Thyroid gland (tissue), 4 donors: ENCODE data around the gene NEURL4. TPM values are rescaled to one million over a fixed set of nuclear protein-coding genes. Genes with fewer than 3 reads are reported as not detected.
"Not testable (repeated sequence)": the region's sequence is repeated elsewhere in the genome, so short reads cannot be mapped to it uniquely, and the experiment has no call there.

Experiments used
- DNase-seq, 2 donors: peaks; one replicate each; pipeline ENCODE4 v3.0.0-alpha.2; 2019
- H3K27ac ChIP-seq, 3 donors: fragments of 200-600 bp; sonication (generic); 1 replicate in 2 of 3; 2 replicates in 1 of 3; pipeline ENCODE4 v1.5.1; 2016 to 2019; ENCODE audit warnings: mild to moderate bottlenecking in 1 of 3, moderate library complexity in 1 of 3
- H3K27me3 ChIP-seq: fragments of 200-600 bp; sonication (generic); one replicate; pipeline ENCODE4 v1.5.1; 2019
- H3K36me3 ChIP-seq, 2 donors: fragments of 200-600 bp; sonication (generic); one replicate each; pipeline ENCODE4 v1.5.1; 2016 to 2019
- H3K4me1 ChIP-seq, 2 donors: fragments of 200-600 bp; sonication (generic); one replicate each; pipeline ENCODE4 v1.5.1; 2017 to 2019
- H3K4me3 ChIP-seq, 3 donors: fragments of 200-600 bp; sonication (generic); replicated peaks in 1 of 3; 1 replicate in 2 of 3; 2 replicates in 1 of 3; pipeline ENCODE4 v1.5.1; 2016; ENCODE audit warnings: mild to moderate bottlenecking in 1 of 3
- H3K9me3 ChIP-seq: fragments of 200-600 bp; sonication (generic); one replicate; pipeline ENCODE4 v1.5.1; 2017
- CTCF ChIP-seq, 6 experiments: fragments of 200-600 bp in 3 of 6; fragments of 450-650 bp in 3 of 6; sonication (generic) in 3 of 6; IDR thresholded peaks; one replicate each; pipeline ENCODE4 v1.5.1; 2016 to 2019; ENCODE audit warnings: antibody characterized with exemption in 6 of 6, mild to moderate bottlenecking in 2 of 6, inconsistent platforms in 1 of 6, moderate library complexity in 1 of 6
- POLR2A ChIP-seq, 2 donors: fragments of 450-650 bp; IDR thresholded peaks; one replicate each; pipeline ENCODE4 v1.6.1; 2017; ENCODE audit warnings: antibody characterized with exemption in 2 of 2, mild to moderate bottlenecking in 2 of 2, moderate library complexity in 1 of 2
- WGBS, 2 donors: methylation state at CpG; one replicate each; pipeline ENCODE4 v1.1.5; 2017; 5-methylcytosine and 5-hydroxymethylcytosine counted together
- intact Hi-C: fragments of 100-400 bp; cut with DNase I; formaldehyde crosslinking; loops from one replicate; pipeline ENCODE4 v1.15.1; 2023
- total RNA-seq, 4 donors: library from RNA; depleted of rRNA; stranded (reverse); fragments of >200 nt; gene quantifications; one replicate each; pipeline ENCODE4 v1.2.3, GENCODE V29; 2016

NEURL4 gene
- total RNA-seq, 4 donors from 2014 or later, result 18.5 to 32.8 (median 22.5) TPM

DNA sequence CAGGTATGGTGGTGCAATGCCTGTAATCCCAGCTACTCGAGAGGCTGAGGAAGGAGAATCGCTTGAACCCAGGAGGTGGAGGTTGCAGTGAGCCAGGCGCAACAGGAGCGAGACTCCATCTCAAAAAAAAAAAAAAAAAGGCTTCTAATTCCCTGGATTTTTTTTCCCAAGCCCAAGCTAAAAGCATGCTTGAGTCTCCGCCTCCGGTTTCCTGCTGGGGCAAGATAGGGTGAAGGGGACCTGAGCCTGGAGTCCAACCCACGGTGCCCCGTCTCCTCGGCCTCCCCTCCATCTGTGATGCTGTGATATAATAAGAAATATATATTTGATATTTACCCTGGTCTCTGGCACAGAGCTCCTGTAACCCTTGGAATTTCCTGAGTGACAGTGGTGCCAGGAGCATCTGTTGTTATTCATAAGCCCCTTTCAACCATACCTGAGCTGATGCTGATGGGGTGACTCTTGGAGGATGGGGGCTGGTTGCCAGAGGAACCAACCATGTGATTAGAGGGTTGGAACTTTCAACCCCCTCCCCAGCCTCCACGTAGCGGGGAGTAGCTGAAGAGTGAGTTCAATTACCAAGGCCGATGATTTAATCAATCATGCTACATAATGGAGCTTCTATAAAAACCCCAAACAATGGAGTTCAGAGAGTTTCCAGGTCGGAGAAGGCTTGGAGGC lies 38.9 kb upstream of the NEURL4 start:
- WGBS, 2 donors, result 74 to 75% methylated on average over 13 of the region's 13 CpGs
- Histone ChIP-seq H3K27ac (no peak overlapping the region), H3K4me1 (no peaks in the 10 kb centered on the region), H3K36me3 (no peaks in the 10 kb centered on the region), H3K4me3 (no peak overlapping the region), H3K9me3 (no peaks in the 10 kb centered on the region), H3K27me3 (no peaks in the 10 kb centered on the region)
- no peak for TF ChIP-seq POLR2A (IDR thresholded peaks at IDR 0.05)
- TF ChIP-seq CTCF (IDR thresholded peaks at IDR 0.05), result no peak
- intact Hi-C loops, result no loop called here
- no peak for DNase-seq

- WGBS, 2 donors, result 77 to 79% methylated on average over 8 of the region's 8 CpGs
- DNase-seq, result no peak
- intact Hi-C loops, result no loop called here
- TF ChIP-seq CTCF (IDR thresholded peaks at IDR 0.05) (no peak), POLR2A (IDR thresholded peaks at IDR 0.05) (no peak)
- H3K27ac ChIP-seq, result no peak overlapping the region
- no peak overlapping the region for H3K4me3 ChIP-seq
- no peaks in the 10 kb centered on the region for H3K9me3 ChIP-seq
- no peaks in the 10 kb centered on the region for H3K36me3 ChIP-seq
- H3K27me3 ChIP-seq, result no peaks in the 10 kb centered on the region
- H3K4me1 ChIP-seq, result no peaks in the 10 kb centered on the region
These were observed 37.9 kb upstream of the NEURL4 start for GRCh38 chr17:7367083-7367482.

GRCh38 chr17:7365963-7366362 lies 36.8 kb upstream of the NEURL4 start:
- DNase-seq, H3K4me3 ChIP-seq, H3K27me3 ChIP-seq, H3K27ac ChIP-seq, H3K9me3 ChIP-seq, H3K4me1 ChIP-seq, intact Hi-C loops, H3K36me3 ChIP-seq: not testable (repeated sequence)
- WGBS, 2 donors, result 91 to 92% methylated on average over 6 of the region's 7 CpGs

DNA sequence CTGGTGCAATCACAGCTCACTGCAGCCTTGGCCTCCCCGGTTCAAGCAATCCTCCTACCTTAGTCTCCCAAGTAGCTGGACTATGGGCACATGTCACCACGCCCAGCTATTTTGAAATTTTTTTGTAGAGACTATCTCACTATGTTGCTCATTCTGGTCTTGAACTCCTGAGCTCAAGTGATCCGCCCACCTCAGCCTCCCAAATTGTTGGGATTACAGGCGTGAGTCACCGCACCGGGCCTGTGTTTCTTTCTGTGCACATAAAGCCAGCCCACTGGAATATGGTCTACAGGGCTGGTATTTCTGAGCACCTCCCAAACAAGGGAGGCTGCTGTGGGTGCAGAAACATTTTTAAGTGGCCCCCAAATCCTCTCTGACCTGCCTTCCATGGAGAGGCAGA lies 34.2 kb upstream of the NEURL4 start:
- H3K9me3 ChIP-seq, result no peaks in the 10 kb centered on the region
- H3K27ac ChIP-seq, result no peak overlapping the region
- DNase-seq, result no peak
- H3K4me3 ChIP-seq, result no peak overlapping the region
- WGBS, 2 donors, result 91 to 96% methylated on average over 6 of the region's 6 CpGs
- no peaks in the 10 kb centered on the region for H3K27me3 ChIP-seq
- TF ChIP-seq CTCF (IDR thresholded peaks at IDR 0.05), result no peak
- no peak for TF ChIP-seq POLR2A (IDR thresholded peaks at IDR 0.05)
- no peaks in the 10 kb centered on the region for H3K4me1 ChIP-seq
- intact Hi-C loops, result loop anchor here (5.0 kb wide), 1 partner anchor 59 kb away; the partner anchor contains the start of gene SPEM1
- H3K36me3 ChIP-seq, result no peaks in the 10 kb centered on the region

DNA sequence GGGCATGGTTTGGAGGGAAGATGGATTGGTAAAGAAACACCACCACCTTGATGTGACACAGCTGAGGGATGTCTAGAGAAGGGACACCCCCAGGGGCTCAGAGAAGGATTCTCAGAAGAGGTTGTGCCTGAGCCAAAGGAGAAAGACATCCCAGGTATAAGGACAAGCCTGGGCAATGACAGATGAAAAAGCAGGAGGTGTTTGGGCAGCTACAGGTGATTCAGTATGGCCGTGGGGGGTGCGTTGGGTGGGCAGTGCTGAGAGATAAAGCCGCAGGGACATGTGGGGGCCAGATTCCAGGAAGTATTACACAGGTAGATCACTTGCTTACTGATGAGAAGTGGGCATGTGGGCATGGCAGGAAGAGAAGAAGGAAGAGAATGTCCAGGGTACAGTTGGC lies 32.8 kb upstream of the NEURL4 start:
- Histone ChIP-seq H3K27ac (no peak overlapping the region), H3K4me1 (no peaks in the 10 kb centered on the region), H3K27me3 (no peaks in the 10 kb centered on the region), H3K36me3 (no peaks in the 10 kb centered on the region), H3K9me3 (no peaks in the 10 kb centered on the region), H3K4me3 (no peak overlapping the region)
- 69 to 85% methylated on average over 3 of the region's 3 CpGs for WGBS, 2 donors
- no peak for DNase-seq
- intact Hi-C loops, result loop anchor here (5.0 kb wide), 1 partner anchor 60 kb away; the partner anchor contains the start of gene SPEM1
- TF ChIP-seq CTCF (IDR thresholded peaks at IDR 0.05) (no peak), POLR2A (IDR thresholded peaks at IDR 0.05) (no peak)
